Liver (tissue), 9 donors: ENCODE measurements around the gene APBB3. TPM values are rescaled to one million over a fixed set of nuclear protein-coding genes. Genes with fewer than 3 reads are reported as not detected.

Experiments used
- DNase-seq: peaks from one replicate; pipeline ENCODE4 v3.0.0-alpha.2; 2017; ENCODE audit warnings: low spot score
- H3K27ac ChIP-seq, 2 donors: one replicate each; pipeline ENCODE4 v1.7.0; 2013; ENCODE audit warnings: inconsistent platforms in 2 of 2, low read length in 2 of 2, control low read depth in 1 of 2, low read depth in 1 of 2, mild to moderate bottlenecking in 1 of 2
- H3K27me3 ChIP-seq, 4 donors: one replicate each; pipeline versions ENCODE4 v1.6.1 to v1.7.0; 2013; ENCODE audit warnings: low read length in 3 of 4, inconsistent platforms in 1 of 4, mild to moderate bottlenecking in 1 of 4, moderate library complexity in 1 of 4; ENCODE audit not compliant: control insufficient read depth in 4 of 4, insufficient read depth in 4 of 4
- H3K36me3 ChIP-seq, 4 donors: one replicate each; pipeline versions ENCODE4 v1.6.1 to v1.7.0; 2013; ENCODE audit warnings: low read length in 3 of 4, mild to moderate bottlenecking in 3 of 4, low read depth in 1 of 4, moderate library complexity in 1 of 4; ENCODE audit not compliant: control insufficient read depth in 4 of 4, insufficient read depth in 3 of 4
- H3K4me1 ChIP-seq, 4 donors: one replicate each; pipeline versions ENCODE4 v1.6.1 to v1.7.0; 2013; ENCODE audit warnings: low read length in 3 of 4, mild to moderate bottlenecking in 3 of 4, moderate library complexity in 1 of 4; ENCODE audit not compliant: control insufficient read depth in 4 of 4, insufficient read depth in 4 of 4
- H3K4me3 ChIP-seq, 3 donors: one replicate each; pipeline versions ENCODE4 v1.6.1 to v1.7.0; 2013; ENCODE audit warnings: low read length in 3 of 3, control low read depth in 1 of 3, low read depth in 1 of 3, mild to moderate bottlenecking in 1 of 3
- H3K9ac ChIP-seq, 2 donors: one replicate each; pipeline ENCODE4 v1.7.0; 2013; ENCODE audit warnings: low read length in 2 of 2, mild to moderate bottlenecking in 2 of 2, moderate library complexity in 2 of 2, control low read depth in 1 of 2, low read depth in 1 of 2
- H3K9me3 ChIP-seq, 4 donors: one replicate each; pipeline versions ENCODE4 v1.6.1 to v1.7.0; 2013; ENCODE audit warnings: low read length in 3 of 4; ENCODE audit not compliant: control insufficient read depth in 4 of 4
- EGR1 ChIP-seq, 2 donors: IDR thresholded peaks; 2 replicates each; pipeline ENCODE4 v1.6.1; 2016 to 2018; ENCODE audit warnings: antibody characterized with exemption in 2 of 2, low read depth in 2 of 2
- FOXA1 ChIP-seq: IDR thresholded peaks from 2 replicates; pipeline ENCODE4 v1.6.1; 2016; ENCODE audit warnings: antibody characterized with exemption
- FOXA2 ChIP-seq: IDR thresholded peaks from 2 replicates; pipeline ENCODE4 v1.6.1; 2016; ENCODE audit warnings: antibody characterized with exemption
- GABPA ChIP-seq, 2 donors: IDR thresholded peaks in 1 of 2; conservative IDR thresholded peaks in 1 of 2; 2 replicates each; pipeline ENCODE4 v1.6.1; 2016; ENCODE audit warnings: antibody characterized with exemption in 2 of 2, mild to moderate bottlenecking in 1 of 2, moderate library complexity in 1 of 2
- HNF4A ChIP-seq, 2 donors: conservative IDR thresholded peaks; 2 replicates each; pipeline ENCODE4 v1.6.1; 2016; ENCODE audit warnings: antibody characterized with exemption in 2 of 2, mild to moderate bottlenecking in 2 of 2
- HNF4G ChIP-seq: IDR thresholded peaks from 2 replicates; pipeline ENCODE4 v1.6.1; 2016; ENCODE audit warnings: antibody characterized with exemption
- JUND ChIP-seq, 2 donors: IDR thresholded peaks; 2 replicates each; pipeline ENCODE4 v1.6.1; 2016; ENCODE audit warnings: antibody characterized with exemption in 2 of 2
- NR2F2 ChIP-seq: IDR thresholded peaks from 2 replicates; pipeline ENCODE4 v1.6.1; 2016; ENCODE audit warnings: antibody characterized with exemption
- RAD21 ChIP-seq, 2 donors: IDR thresholded peaks; 2 replicates each; pipeline ENCODE4 v1.6.1; 2016; ENCODE audit warnings: antibody characterized with exemption in 2 of 2, mild to moderate bottlenecking in 2 of 2
- RXRA ChIP-seq, 2 donors: IDR thresholded peaks; 2 replicates each; pipeline ENCODE4 v1.6.1; 2017 to 2018; ENCODE audit warnings: antibody characterized with exemption in 2 of 2, mild to moderate bottlenecking in 1 of 2
- SP1 ChIP-seq: IDR thresholded peaks from 2 replicates; pipeline ENCODE4 v1.6.1; 2018; ENCODE audit warnings: antibody characterized with exemption, mild to moderate bottlenecking
- TAF1 ChIP-seq: conservative IDR thresholded peaks from 2 replicates; pipeline ENCODE4 v1.6.1; 2016; ENCODE audit warnings: antibody characterized with exemption, mild to moderate bottlenecking
- YY1 ChIP-seq: IDR thresholded peaks from 2 replicates; pipeline ENCODE4 v1.6.1; 2016; ENCODE audit warnings: antibody characterized with exemption, mild to moderate bottlenecking
- WGBS: extraction: QIAGEN DNeasy Blood & Tissue Kit; methylation state at CpG from one replicate; pipeline ENCODE4 v1.1.7; 2013; 5-methylcytosine and 5-hydroxymethylcytosine counted together
- polyA plus RNA-seq, 2 donors: library from polyadenylated mRNA; stranded (reverse) in 1 of 2; unstranded in 1 of 2; fragments of 200-250 nt in 1 of 2; fragments of >200 nt in 1 of 2; fragmentation: Nextera tagmentation in 1 of 2; extraction: Ambion mirVana in 1 of 2; gene quantifications; one replicate each; pipeline versions ENCODE4 v1.2.1 to v1.2.3, GENCODE V29; 2013 to 2015
- total RNA-seq, 2 donors: library from RNA; depleted of rRNA; stranded (reverse); fragments of >200 nt; gene quantifications; one replicate each; pipeline ENCODE4 v1.2.3, GENCODE V29; 2014
- TF ChIP-seq, protein P1 (sequence below): IDR thresholded peaks from 2 replicates; pipeline ENCODE4 v1.6.1; 2016; ENCODE audit warnings: antibody characterized with exemption
- TF ChIP-seq, protein P2 (sequence below): IDR thresholded peaks from 2 replicates; pipeline ENCODE4 v1.6.1; 2016; ENCODE audit warnings: antibody characterized with exemption
- TF ChIP-seq, protein P3 (sequence below): IDR thresholded peaks from 2 replicates; pipeline ENCODE4 v1.6.1; 2016; ENCODE audit warnings: antibody characterized with exemption
- TF ChIP-seq, protein P4 (sequence below): IDR thresholded peaks from 2 replicates; pipeline ENCODE4 v1.6.1; 2016; ENCODE audit warnings: antibody characterized with exemption, mild to moderate bottlenecking
- TF ChIP-seq, protein P5 (sequence below): fragments of 150-350 bp; IDR thresholded peaks from 2 replicates; pipeline ENCODE4 v1.5.1; 2017; ENCODE audit warnings: improper control_type of control experiment, low read depth, low read length; ENCODE audit not compliant: missing input control
- donor health status: healthy.
- donor health status: healthy.
- donor health status: healthy.
- donor health status: healthy.
- donor health status: healthy.

APBB3 gene
- total and polyA plus RNA-seq, 4 donors, result 4.6 to 40.5 (median 19.6) TPM

DNA sequence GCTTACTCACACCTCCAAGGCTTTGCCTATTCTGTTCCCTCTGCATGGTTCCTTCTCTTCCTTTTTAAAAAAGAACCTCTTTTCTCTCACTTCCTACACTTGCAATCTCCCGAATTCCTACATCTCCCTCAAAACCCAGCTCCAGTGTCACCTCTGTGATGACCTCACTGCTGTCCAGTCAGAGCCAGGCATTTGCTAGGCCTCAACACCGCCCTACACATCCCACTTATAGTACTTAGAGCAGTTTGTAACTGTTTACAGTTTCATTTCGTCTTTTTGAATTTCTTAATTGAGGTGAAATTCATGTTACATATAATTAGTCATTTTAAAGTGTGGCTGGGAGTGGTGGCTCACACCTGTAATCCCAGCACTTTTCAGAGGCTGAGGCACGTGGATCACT lies 37.7 kb upstream of the APBB3 start (continued):
- TF ChIP-seq, protein P1, sequence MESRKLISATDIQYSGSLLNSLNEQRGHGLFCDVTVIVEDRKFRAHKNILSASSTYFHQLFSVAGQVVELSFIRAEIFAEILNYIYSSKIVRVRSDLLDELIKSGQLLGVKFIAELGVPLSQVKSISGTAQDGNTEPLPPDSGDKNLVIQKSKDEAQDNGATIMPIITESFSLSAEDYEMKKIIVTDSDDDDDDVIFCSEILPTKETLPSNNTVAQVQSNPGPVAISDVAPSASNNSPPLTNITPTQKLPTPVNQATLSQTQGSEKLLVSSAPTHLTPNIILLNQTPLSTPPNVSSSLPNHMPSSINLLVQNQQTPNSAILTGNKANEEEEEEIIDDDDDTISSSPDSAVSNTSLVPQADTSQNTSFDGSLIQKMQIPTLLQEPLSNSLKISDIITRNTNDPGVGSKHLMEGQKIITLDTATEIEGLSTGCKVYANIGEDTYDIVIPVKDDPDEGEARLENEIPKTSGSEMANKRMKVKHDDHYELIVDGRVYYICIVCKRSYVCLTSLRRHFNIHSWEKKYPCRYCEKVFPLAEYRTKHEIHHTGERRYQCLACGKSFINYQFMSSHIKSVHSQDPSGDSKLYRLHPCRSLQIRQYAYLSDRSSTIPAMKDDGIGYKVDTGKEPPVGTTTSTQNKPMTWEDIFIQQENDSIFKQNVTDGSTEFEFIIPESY, result no peak
- TF ChIP-seq FOXA2, result no peak
- TF ChIP-seq SP1, result no peak
- no peak for TF ChIP-seq FOXA1

DNA sequence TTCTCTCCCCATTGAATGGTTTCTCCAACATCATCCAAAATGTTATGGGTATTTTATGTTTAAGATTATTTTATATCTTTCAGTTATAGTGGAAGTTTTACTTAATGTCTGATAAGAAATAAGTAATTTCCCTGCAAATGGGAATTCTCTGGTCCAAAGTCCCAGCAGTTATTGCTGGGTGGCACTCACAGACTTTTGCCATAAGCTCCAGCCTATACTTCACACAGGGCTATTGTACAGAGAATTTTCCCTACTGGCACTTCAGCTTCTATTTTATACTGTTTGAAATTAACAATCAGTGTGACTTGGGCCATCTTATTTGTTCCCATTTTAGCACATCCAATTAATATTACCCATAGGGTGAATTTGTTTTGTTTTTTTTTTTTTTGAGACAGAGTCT lies 35.7 kb upstream of the APBB3 start:
- Histone ChIP-seq H3K27ac (no peak overlapping the region), H3K9me3 (no peaks in the 10 kb centered on the region), H3K36me3 (no peaks in the 10 kb centered on the region), H3K4me3 (no peak overlapping the region), H3K9ac (no peak overlapping the region), H3K27me3 (no peaks in the 10 kb centered on the region), H3K4me1 (peaks cover 18 to 36% (median 19%) of the 10 kb centered on the region in 4 donors)
- no peak for DNase-seq
- TF ChIP-seq, protein P1, result no peak
- TF ChIP-seq FOXA1 (no peak), HNF4G (no peak), HNF4A (conservative IDR thresholded peaks at IDR 0.05) (peak in 1 of 2 donors; percentile 13), JUND (IDR thresholded peaks at IDR 0.05) (no peak)

DNA sequence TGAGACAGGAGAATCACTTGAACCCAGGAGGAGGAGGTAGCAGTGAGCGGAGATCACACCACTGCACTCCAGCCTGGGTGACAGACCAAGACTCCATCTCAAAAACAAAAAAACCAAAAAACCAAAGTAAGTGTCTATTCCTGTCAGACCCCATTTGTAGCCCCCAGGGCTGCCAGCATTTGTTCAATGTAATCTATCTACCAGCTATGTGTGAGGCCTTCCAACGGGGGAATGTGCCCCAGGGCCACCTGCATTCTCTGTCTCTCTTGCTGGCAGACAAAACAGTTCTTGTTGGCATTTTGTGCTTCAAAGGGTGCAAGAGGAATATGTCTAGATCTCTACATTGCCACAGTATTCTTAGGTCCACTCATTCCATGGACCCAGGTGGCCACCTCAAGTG lies 34.4 kb upstream of the APBB3 start:
- H3K27ac ChIP-seq, result peak overlapping the region in 1 of 2 donors; percentile 10

More for the DNA sequence above, 34.4 kb upstream of the APBB3 start:
- Histone ChIP-seq H3K4me1 (peaks cover 23 to 40% (median 25%) of the 10 kb centered on the region in 4 donors), H3K4me3 (no peak overlapping the region), H3K27me3 (no peaks in the 10 kb centered on the region), H3K9ac (peak overlapping the region in 1 of 2 donors; percentile 5), H3K36me3 (no peaks in the 10 kb centered on the region), H3K9me3 (no peaks in the 10 kb centered on the region)
- DNase-seq, result no peak
- WGBS, result 76% methylated on average over 2 of the region's 2 CpGs
- no peak for TF ChIP-seq TAF1
- TF ChIP-seq GABPA (IDR thresholded peaks at IDR 0.05 in 1 of 2, conservative IDR thresholded peaks at IDR 0.05 in 1 of 2), result no peak
- TF ChIP-seq, protein P2, sequence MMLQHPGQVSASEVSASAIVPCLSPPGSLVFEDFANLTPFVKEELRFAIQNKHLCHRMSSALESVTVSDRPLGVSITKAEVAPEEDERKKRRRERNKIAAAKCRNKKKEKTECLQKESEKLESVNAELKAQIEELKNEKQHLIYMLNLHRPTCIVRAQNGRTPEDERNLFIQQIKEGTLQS, result no peak
- TF ChIP-seq, protein P3, sequence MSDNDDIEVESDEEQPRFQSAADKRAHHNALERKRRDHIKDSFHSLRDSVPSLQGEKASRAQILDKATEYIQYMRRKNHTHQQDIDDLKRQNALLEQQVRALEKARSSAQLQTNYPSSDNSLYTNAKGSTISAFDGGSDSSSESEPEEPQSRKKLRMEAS, result no peak
- TF ChIP-seq, protein P4, sequence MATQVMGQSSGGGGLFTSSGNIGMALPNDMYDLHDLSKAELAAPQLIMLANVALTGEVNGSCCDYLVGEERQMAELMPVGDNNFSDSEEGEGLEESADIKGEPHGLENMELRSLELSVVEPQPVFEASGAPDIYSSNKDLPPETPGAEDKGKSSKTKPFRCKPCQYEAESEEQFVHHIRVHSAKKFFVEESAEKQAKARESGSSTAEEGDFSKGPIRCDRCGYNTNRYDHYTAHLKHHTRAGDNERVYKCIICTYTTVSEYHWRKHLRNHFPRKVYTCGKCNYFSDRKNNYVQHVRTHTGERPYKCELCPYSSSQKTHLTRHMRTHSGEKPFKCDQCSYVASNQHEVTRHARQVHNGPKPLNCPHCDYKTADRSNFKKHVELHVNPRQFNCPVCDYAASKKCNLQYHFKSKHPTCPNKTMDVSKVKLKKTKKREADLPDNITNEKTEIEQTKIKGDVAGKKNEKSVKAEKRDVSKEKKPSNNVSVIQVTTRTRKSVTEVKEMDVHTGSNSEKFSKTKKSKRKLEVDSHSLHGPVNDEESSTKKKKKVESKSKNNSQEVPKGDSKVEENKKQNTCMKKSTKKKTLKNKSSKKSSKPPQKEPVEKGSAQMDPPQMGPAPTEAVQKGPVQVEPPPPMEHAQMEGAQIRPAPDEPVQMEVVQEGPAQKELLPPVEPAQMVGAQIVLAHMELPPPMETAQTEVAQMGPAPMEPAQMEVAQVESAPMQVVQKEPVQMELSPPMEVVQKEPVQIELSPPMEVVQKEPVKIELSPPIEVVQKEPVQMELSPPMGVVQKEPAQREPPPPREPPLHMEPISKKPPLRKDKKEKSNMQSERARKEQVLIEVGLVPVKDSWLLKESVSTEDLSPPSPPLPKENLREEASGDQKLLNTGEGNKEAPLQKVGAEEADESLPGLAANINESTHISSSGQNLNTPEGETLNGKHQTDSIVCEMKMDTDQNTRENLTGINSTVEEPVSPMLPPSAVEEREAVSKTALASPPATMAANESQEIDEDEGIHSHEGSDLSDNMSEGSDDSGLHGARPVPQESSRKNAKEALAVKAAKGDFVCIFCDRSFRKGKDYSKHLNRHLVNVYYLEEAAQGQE, result no peak
- TF ChIP-seq FOXA1, result no peak
- no peak for TF ChIP-seq JUND (IDR thresholded peaks at IDR 0.05)
- TF ChIP-seq HNF4G, result no peak
- TF ChIP-seq, protein P5, sequence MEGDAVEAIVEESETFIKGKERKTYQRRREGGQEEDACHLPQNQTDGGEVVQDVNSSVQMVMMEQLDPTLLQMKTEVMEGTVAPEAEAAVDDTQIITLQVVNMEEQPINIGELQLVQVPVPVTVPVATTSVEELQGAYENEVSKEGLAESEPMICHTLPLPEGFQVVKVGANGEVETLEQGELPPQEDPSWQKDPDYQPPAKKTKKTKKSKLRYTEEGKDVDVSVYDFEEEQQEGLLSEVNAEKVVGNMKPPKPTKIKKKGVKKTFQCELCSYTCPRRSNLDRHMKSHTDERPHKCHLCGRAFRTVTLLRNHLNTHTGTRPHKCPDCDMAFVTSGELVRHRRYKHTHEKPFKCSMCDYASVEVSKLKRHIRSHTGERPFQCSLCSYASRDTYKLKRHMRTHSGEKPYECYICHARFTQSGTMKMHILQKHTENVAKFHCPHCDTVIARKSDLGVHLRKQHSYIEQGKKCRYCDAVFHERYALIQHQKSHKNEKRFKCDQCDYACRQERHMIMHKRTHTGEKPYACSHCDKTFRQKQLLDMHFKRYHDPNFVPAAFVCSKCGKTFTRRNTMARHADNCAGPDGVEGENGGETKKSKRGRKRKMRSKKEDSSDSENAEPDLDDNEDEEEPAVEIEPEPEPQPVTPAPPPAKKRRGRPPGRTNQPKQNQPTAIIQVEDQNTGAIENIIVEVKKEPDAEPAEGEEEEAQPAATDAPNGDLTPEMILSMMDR, result no peak
- TF ChIP-seq HNF4A (conservative IDR thresholded peaks at IDR 0.05), result no peak
- no peak for TF ChIP-seq YY1
- TF ChIP-seq, protein P1, result no peak
- TF ChIP-seq RXRA (IDR thresholded peaks at IDR 0.05), result no peak
- no peak for TF ChIP-seq EGR1 (IDR thresholded peaks at IDR 0.05; ENCODE audit: low read depth in 2 of 2)
- no peak for TF ChIP-seq RAD21 (IDR thresholded peaks at IDR 0.05)
- no peak for TF ChIP-seq FOXA2
- no peak for TF ChIP-seq SP1
- TF ChIP-seq NR2F2, result no peak
